GM19025 (cell line): ENCODE results near the gene BMPER.

Source experiments
- ATAC-seq: cut with Tn5 transposase; IDR thresholded peaks from one replicate; pipeline ENCODE4 v1.9.1; 2021; ENCODE audit warnings: mild to moderate bottlenecking, low read depth, moderate library complexity; ENCODE audit not compliant: unreplicated experiment

BMPER gene

GRCh38 chr7:33919449-33919848, 14.1 kb downstream of the BMPER start:
- no peak for ATAC-seq

- no peak for ATAC-seq
These were observed 16.0 kb downstream of the BMPER start for GRCh38 chr7:33921216-33921938.

GRCh38 chr7:33922820-33923219, 17.5 kb downstream of the BMPER start:
- ATAC-seq: no peak

- no peak for ATAC-seq
These were observed 18.3 kb downstream of the BMPER start for GRCh38 chr7:33923440-33924229.

- no peak for ATAC-seq
These were observed 21.2 kb downstream of the BMPER start for GRCh38 chr7:33926535-33926934.

- no peak for ATAC-seq
These were observed 23.6 kb downstream of the BMPER start for GRCh38 chr7:33928986-33929385.

GRCh38 chr7:33932221-33932620, 26.9 kb downstream of the BMPER start:
- no peak for ATAC-seq

- no peak for ATAC-seq
These were observed 27.6 kb downstream of the BMPER start for GRCh38 chr7:33932832-33933468.

GRCh38 chr7:33933611-33934281, 28.4 kb downstream of the BMPER start:
- no peak for ATAC-seq

GRCh38 chr7:33934391-33934790, 29.1 kb downstream of the BMPER start:
- no peak for ATAC-seq

GRCh38 chr7:33936503-33936902, 31.2 kb downstream of the BMPER start:
- no peak for ATAC-seq

- ATAC-seq: no peak
These were observed 32.5 kb downstream of the BMPER start for GRCh38 chr7:33937871-33938270.

GRCh38 chr7:33939121-33939520, 33.8 kb downstream of the BMPER start:
- no peak for ATAC-seq

- ATAC-seq: no peak
These were observed 35.2 kb downstream of the BMPER start for GRCh38 chr7:33940503-33940902.

- no peak for ATAC-seq
These were observed 36.1 kb downstream of the BMPER start for GRCh38 chr7:33941418-33941817.

GRCh38 chr7:33946094-33946699, 40.9 kb downstream of the BMPER start:
- ATAC-seq: no peak

GRCh38 chr7:33950047-33950714, 44.8 kb downstream of the BMPER start:
- no peak for ATAC-seq

- ATAC-seq: no peak
These were observed 47.5 kb downstream of the BMPER start for GRCh38 chr7:33952824-33953223.

GRCh38 chr7:33958104-33958503, 52.8 kb downstream of the BMPER start:
- no peak for ATAC-seq

- ATAC-seq: no peak
These were observed 54.3 kb downstream of the BMPER start for GRCh38 chr7:33959676-33960075.
